LHCN-M2 (cell line): ENCODE data around the gene MYO18B. TPM values are rescaled to one million over a fixed set of nuclear protein-coding genes. Genes with fewer than 3 reads are reported as not detected.

Source experiments
- DNase-seq: peaks from one replicate; pipeline ENCODE4 v3.0.0-alpha.2; 2012; ENCODE audit warnings: low read depth
- total RNA-seq: library from RNA; depleted of rRNA; stranded (reverse); fragments of >200 nt; gene quantifications from 2 replicates; pipeline ENCODE4 v1.2.3, GENCODE V29; 2014; rRNA removed

MYO18B gene
- total RNA-seq, 1 experiment from 2014 or later = 18.8 TPM

DNA sequence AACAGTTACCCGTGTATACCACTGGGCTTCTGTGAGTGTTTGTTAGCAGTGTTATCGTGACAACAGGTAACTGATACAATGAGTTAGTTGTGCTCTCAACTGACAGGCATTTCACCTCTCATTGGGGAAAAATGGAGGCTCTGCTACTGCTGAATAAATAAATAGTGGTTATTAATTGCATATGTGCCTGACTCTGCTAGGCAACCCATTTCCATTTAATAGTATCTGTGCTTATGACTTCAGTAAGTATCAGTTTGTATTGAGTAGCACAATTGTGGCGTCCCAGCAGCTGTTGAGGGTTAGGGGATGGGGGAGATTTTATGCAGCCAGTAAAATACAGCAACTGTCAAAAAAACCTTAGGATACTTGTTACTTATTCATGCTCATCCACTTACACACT is 303.9 kb downstream of the MYO18B start:
- DNase-seq = no peak

DNA sequence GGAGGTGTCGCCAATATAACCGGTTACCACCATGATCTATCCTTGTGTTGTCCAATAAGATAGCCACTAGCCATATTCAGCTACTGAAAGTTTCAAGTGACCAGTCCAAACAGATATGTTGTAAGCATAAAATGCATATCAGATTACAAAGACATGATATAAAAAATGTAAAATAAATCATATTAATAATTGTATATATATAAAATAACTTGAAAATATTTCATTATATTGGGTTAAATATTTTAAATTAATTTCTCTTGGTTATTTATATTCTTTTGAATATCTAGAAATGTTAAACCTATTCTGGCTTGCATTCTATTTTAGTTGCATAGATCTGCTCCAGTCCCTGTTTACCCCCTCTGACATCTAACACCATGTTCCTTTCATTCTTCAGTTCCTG is 305.5 kb downstream of the MYO18B start:
- no peak for DNase-seq

- no peak for DNase-seq
Observed at GRCh38 chr22:26047920-26048319, 305.9 kb downstream of the MYO18B start.

DNA sequence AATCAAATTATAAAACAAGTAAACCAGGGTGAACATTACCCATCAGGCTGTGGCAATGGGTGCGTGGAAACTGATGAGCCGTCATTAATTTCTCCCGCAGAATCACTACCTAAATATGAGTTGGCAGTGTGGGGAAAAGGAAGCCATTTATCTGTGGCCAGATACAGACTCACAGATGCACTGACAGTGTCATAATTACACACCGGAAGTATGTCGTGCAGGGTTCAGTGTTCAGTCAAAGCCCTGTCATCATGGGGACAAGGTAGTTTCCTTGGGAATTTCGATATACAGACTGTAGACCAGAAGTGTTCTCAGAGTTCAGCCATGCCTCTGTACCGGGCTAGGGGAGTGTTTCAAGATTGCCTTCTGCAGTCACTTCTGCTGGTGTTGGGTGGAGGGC is 308.1 kb downstream of the MYO18B start:
- no peak for DNase-seq

DNA sequence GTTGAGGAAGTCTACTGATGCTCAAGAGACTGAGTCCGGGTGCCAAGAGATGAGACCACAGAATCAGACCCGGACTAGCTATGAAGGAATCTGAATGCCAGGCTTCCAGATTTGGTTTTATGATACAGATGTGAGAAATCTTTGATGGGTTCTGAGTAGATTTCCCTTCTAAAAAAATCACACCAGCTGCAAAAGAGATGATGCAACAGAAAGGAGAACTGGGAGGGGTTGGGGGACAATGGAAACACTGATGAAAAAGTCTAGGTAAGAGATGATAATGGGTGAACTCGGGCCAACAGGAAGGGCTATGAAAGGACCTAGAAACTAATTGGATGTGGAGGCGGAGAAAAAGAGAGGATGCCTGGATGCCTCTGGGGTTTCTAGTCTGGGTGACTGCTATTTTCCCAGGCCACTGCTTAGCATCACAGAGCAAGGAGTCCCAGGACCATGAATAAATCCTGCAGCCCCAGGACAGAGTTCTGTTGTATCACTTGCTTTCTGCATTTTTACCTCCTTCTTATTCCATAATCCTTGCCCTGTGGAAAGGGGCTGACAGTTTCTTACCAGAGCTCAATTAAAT is 311.8 kb downstream of the MYO18B start:
- no peak for DNase-seq

- no peak for DNase-seq
Observed at GRCh38 chr22:26054841-26055605, 313.0 kb downstream of the MYO18B start.

DNA sequence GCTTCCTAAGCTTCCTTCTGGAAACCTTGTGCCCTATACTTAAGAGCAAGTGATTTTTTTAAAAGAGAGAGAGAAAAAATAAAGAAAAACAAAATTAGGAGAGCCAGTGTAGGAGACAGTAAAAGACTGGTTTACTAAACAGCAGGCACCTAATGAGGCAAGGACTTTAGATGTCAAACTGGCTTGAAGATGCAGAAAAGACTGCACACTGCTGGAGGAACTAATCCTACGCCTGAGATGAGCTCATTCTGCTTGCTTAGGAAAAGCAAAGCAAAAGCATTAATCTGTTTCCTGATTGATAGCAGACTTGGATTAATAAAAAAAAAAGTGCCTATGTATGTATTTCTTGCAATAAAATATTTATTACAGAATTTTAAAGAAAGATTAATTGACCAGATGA is 313.7 kb downstream of the MYO18B start:
- DNase-seq = no peak

DNA sequence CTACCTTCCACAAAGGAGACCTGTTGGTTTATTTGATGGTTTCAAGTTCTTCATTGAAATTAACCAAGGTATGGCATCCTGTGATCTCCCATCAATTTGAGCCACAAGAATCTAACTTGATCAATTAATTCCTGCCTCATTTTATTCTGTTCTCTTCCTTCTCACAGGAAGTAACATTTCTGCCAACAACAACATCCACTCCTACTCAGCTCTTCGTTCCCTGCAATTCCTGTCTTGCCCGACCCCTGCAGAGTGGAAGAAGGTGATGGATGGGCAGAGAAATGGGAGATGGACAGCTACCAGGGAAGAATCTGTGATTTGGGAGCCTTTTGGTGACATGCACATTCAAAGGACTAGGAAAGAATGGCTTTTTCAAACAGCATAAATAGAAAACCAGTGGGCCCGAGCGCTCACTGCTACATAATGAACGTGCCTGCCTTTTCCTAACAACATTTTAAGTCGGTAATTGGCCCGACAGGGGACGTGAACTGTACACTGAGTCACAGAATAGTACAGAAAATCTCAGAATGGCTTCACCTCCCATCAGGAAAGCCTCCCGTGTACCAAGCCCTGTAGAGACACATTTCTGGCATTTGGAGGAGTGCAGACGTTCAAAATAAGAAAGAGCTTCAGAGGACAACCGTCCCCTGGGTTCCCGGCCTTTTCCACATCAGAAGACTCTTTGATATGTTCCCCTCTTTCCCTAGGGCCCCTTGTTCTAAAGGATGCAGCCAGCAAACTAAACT is 314.6 kb downstream of the MYO18B start:
- DNase-seq = no peak

GRCh38 chr22:26057731-26058130 is 315.7 kb downstream of the MYO18B start:
- DNase-seq = no peak

DNA sequence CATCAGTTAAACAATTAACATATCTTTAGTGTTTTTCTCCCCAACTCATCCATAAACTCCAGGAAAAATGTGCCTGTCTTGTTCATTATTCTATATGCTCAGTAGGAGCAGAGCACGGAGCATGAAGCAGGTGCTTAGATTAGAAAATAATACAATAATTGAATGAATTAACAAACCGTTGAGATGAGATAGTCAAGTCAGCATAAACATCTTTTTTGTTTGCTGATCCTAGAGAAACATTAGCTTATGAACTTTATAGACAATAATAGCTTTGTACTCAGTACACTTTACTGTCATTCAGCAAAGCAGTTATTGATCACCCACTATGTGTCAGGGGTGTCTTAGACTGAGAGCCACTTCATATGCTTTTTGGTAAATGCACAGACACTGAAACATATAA is 322.1 kb downstream of the MYO18B start:
- no peak for DNase-seq

- DNase-seq = no peak
Observed at GRCh38 chr22:26065847-26066246, 323.9 kb downstream of the MYO18B start.

DNA sequence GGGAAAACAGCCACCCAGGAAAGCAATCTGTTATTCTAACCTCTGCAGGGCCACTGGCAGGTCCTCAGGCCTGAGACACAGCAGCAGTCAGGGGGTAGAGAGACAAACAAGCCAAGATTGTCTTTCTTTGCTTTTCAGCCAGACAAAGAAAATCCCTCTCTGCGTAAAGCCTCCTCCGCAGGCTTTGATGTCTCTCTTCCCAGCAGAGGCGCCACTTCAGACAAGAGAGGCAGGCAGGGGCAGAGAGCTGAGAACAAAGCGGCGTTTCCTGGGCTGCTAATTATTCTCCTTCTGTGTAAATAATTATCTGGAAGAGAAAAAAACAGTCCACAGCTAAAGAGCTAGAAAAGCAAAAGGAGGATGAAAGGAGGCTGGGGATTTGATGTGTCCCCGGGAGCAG is 324.5 kb downstream of the MYO18B start:
- DNase-seq = no peak

GRCh38 chr22:26068571-26068970 is 326.6 kb downstream of the MYO18B start:
- DNase-seq = no peak

DNA sequence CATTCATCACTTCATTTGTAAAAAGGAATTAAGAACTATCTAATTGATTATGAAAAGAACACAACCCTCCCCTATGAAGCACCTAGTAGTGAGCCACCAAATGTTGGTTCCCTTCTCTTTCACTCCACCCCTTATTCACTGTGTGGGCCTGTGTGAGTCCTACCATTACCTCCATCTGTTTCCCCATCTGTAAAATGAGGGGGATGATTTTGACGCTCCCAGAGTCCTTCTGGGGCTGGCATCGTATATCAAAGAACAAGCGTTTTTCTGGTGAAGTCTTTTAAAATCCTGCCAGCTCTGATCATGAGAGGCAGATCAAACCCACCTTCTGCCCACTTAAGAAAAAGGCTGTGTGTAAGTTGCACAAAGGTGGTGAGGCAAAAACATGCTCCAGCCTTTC is 330.6 kb downstream of the MYO18B start:
- DNase-seq = no peak

DNA sequence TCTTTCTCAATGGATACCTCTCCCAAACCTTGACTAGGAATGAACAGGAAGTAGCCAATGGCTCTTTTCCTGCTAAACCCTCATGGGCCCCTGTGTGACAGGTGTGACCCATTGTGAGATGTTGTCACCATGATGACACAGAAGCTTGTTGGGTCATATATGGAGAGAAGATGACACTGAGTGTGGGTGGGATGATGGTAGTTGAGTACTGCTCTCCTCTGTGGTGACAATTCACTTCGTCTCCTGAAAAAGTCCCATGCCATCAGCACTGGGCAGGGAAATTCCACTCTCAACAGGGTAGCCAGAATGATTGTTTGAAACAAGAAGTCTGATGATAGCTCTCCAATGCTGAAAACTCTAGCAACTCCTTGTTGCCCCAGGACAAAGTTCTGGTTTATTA is 333.3 kb downstream of the MYO18B start:
- DNase-seq = no peak

DNA sequence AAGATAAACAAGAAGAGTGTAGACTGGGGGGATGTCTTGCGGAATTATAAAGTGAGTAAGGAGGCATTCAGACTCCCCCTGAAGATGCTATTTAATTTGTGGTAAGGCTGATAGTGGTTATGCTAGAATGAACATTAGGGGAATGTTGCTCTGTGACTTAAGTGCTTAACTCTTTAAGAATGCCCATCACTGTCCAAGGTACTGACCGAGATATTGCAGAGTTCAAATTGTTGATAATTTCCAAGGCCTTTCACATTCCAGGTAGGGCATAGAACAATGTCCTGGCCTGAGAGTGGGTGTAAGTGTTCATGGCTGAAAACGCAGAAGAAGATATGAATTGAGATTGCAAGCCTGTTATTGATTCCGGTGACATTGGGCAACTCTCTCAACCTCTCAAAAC is 337.0 kb downstream of the MYO18B start:
- DNase-seq = peak; percentile 5

Other genes starting within 250 kb of the MYO18B start
- gene GRK3, start 177.5 kb upstream of the MYO18B start, total RNA-seq = 2.9 and 3.2 TPM in 2 replicates